NCI-H2107 (cell line): Measurements from ENCODE around the gene MALRD1.

Experiments
- DNase-seq: peaks from one replicate; lab custom pipeline; 2025; lab: John Stamatoyannopoulos, UW

The MALRD1 gene

GRCh38 chr10:19577381-19577780 is 528.8 kb downstream of the MALRD1 start:
- no peak for DNase-seq

DNA sequence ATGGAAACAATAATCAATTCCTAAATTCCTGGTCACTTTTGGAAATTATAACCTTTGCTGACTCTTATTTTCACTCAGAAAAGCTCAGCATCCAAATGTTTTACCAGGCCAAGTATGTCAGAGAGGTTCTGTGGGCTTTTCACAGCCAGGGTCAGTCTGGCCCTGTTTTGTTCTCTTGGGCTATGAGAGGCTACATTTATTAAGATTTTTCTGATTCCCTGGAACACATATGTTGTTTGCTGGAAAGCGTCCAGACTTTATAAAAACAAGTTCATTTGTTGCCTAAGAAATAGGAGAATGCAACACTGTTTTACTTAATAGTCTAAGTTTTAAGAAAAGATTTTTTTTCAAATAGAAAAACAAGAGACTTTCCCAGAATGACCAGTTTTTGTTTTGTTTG is 529.2 kb downstream of the MALRD1 start:
- no peak for DNase-seq

- no peak for DNase-seq
Observed at GRCh38 chr10:19578571-19578970, 530.0 kb downstream of the MALRD1 start.

GRCh38 chr10:19579761-19580545 is 531.4 kb downstream of the MALRD1 start:
- DNase-seq, result no peak

GRCh38 chr10:19580691-19581090 is 532.1 kb downstream of the MALRD1 start:
- no peak for DNase-seq

DNA sequence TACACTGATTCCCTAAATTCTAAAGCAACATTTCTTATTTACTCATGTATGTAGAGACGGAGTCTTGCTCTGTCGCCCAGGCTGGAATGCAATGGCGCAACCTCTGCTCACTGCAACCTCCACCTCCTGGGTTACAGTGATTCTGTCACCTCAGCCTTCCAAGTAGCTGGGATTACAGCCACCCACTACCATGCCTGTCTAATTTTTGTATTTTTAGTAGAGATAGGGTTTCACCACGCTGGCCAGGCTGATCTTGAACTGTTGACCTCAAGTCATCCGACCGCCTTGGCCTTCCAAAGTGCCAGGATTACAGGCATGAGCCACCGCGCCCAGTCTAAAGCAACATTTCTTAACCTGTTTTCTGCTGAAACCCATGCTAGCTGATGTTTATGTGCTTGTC is 540.0 kb downstream of the MALRD1 start:
- no peak for DNase-seq

DNA sequence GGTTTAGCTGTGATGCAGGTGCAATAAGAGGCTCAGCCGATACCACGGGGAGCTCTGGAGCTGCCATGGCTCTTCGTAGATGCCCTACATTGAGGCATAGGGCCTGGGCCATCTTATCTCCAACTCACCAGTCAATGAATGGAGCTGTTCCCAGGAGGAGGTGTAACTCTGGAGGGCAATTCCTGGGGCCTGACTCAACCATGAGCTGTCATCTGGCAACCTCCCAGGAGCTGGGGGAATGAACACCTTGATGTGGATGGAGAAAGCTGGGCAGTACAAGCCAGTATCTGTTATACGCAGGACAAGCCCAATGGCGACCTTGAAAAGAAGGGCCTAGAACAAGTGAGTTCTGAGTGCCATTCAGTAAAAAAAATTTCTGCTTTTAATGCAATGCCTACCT is 543.7 kb downstream of the MALRD1 start:
- DNase-seq, result no peak

DNA sequence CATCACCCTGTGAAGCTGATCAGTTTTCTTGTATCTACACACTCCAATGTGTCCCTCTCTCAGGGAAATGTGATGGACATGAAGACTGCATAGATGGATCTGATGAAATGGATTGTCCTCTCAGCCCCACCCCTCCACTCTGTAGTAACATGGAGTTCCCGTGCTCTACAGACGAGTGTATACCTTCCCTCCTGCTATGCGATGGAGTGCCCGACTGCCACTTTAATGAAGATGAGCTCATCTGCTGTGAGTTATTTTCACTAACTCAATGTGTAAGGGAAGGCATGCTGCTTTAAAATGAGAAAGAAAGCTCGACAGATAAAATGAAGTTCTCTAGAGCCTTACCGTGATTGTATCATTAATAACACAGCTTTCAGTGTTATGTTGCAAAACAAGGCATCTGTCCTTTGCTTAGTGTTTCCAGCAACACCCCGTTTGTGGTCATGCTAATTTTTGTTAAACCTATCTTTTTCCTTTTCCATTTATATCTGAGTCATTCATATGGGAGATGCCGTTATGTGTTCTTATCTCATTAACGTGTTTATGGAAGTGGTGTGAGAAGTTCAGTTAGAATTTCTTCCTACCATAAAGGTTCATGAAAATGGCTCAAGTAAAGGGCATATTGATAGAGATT is 546.7 kb downstream of the MALRD1 start:
- no peak for DNase-seq

- DNase-seq, result no peak
Observed at GRCh38 chr10:19605806-19606205, 557.2 kb downstream of the MALRD1 start.

GRCh38 chr10:19606968-19607367 is 558.4 kb downstream of the MALRD1 start:
- no peak for DNase-seq

- no peak for DNase-seq
Observed at GRCh38 chr10:19611775-19612174, 563.2 kb downstream of the MALRD1 start.

DNA sequence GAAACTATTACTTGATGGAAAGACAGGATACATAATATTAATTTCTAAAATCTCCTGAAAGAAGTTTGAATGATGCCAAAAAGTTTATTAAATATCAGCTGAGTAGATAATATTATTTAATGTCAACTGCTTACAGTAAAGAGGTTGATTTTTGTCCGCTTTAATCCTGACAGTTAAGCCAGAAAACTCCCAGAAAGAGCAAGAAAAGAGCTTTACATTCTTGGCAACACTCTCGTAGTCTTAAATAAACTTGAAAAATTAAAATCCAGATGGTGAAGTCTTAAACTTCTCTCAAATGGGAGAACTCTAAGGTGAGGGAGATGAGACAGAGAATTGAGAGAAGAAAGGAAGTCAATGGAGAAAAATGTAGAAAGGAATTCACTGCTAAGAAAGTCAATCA is 568.4 kb downstream of the MALRD1 start:
- no peak for DNase-seq

GRCh38 chr10:19620811-19621210 is 572.2 kb downstream of the MALRD1 start:
- DNase-seq, result no peak

DNA sequence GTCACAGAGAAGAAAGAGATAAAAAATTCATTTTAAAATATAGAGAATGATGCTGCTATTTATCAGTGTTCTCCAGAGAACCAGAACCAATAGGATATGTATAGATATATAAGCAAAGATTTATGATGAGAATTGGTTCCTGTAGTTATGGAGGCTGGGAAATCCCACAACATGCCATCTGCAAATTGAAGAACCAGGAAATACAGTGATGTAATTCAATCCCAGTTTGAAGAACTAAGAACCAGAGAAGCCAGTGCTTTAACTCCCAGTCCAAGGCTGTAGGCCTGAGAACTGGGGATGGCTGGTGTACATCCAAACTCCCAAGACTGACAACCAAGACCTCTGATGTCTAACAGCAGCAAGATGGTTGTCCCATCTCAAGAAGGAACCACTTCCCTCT is 574.7 kb downstream of the MALRD1 start:
- DNase-seq, result no peak

DNA sequence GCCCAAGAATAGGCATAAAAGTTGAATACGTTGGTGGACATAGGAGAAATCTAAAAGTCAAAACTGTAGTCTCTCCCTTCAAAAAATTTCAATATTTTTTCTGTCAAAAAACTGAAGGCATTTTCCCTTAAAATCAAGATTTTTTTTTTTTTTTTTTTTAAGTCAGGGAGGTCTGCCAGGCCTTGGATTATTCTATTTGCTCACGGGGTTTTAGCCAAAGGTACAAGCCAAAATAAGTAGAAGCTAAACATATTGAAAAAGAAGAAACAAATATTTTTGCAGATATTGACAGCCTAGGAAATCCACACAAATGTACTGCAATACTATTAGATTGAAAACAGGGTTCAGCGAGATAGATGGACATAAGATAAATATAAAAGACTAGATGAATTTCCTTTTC is 577.6 kb downstream of the MALRD1 start:
- DNase-seq, result no peak

- no peak for DNase-seq
Observed at GRCh38 chr10:19628767-19629560, 580.4 kb downstream of the MALRD1 start.

GRCh38 chr10:19629567-19629966 is 581.0 kb downstream of the MALRD1 start:
- DNase-seq, result no peak

DNA sequence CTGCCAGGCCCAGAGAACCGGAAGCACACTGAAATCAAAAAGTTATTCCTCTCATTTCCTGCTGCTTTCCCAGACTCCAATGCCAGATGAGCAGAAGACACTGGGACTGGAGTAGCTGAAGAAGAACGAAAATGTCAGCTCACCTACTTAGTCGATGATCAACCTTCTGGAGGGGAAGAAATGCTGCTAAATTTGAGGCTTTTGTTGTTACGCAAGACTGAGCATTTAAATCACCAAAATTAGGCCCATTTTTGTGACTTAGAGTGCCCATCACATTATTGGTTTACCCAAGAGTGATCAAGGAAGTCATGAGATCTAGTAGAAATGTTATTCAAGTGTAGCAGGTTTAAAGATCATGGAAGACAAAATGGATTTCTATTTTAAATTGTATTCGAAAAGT is 585.6 kb downstream of the MALRD1 start:
- no peak for DNase-seq

- DNase-seq, result no peak
Observed at GRCh38 chr10:19638182-19638895, 589.7 kb downstream of the MALRD1 start.

GRCh38 chr10:19638896-19639233 is 590.3 kb downstream of the MALRD1 start:
- no peak for DNase-seq

DNA sequence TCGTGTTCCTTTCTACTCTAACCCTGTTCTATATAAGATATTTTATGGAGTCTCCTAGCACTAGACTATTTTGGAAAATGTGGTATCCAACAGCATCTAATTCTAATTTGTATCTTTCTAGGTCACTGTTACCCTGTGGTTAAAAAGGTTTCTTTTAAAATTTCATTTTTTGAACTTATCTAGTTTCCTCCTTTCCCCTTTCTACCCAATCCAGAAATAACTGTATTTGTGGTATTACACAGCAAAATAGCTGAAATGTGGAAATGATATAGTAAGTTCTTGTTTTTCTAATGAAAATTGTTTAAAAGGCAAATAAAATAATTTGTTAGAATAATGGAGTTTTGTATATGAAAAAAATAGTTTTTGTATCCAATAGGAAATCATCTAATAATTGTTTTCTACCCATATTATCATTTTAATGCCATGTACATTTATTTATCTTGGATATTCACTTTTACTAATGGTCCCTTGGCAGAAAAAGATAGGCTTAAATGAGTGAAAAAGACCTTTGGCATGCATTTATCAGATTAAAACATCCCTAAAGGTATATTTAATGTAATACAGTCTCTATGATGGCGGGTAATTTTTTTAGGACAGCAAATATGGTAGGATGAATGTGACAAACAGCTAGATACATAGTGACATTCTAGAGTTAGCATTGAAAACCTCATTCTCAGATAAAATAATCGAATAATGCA is 592.1 kb downstream of the MALRD1 start:
- DNase-seq, result no peak

DNA sequence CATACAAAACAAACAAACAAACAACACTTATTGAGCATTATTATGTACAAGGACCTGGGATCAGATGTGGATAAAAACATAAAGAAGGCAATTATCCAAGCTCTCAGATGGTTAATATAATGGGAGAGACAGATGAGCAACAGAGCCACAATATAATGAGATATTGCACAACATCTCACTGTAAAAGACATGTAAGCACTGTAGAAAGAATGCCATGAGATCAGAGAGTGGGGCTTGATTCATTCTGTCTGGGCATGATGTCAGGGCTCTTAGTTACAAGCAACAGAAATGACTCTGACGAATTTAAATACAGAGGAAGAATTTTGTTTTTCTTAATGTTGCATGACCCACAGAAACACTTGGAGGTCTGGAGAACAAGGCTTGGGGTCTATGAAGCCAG is 602.9 kb downstream of the MALRD1 start:
- no peak for DNase-seq
